ENCODE data around the gene RCAN2.

RCAN2 gene

DNA sequence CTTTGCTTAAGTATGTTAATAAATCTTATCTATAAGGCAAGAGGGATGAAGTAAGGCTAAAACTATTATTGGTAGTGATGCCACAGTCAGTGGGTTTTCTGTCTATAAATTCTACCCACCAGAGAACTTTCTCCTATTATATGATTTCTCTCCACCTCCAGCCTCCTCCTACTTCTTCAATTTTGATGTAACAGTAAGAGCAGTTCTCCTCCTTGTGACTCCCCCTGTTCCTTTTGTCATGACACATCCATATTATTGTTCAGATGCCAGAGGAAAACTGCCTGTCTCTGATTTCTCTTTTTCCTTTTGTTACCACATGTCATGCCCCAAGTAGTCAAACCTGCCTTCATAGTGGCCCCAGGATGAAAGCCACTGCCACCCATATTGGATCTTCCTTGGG lies 9.1 kb upstream of the RCAN2 start:
- Histone ChIP-seq H3K27ac (ENCODE audit: low read depth, low read length) (no peak overlapping the region), H3K27me3 (ENCODE audit: control insufficient read depth in 1 of 2, insufficient read depth in 2 of 2, low read length in 2 of 2) (peaks cover 4% of the 10 kb centered on the region in 2 donors), H3K4me1 (ENCODE audit: control insufficient read depth in 1 of 2, insufficient read depth in 2 of 2, low read length in 2 of 2) (peaks cover 0 to 5% of the 10 kb centered on the region in 2 donors), H3K9ac (ENCODE audit: low read depth in 1 of 2, low read length in 2 of 2) (no peak overlapping the region), H3K9me3 (ENCODE audit: control insufficient read depth in 1 of 2, low read length in 2 of 2) (no peaks in the 10 kb centered on the region), H3K36me3 (ENCODE audit: control insufficient read depth in 1 of 2, insufficient read depth in 2 of 2, low read length in 2 of 2) (no peaks in the 10 kb centered on the region), H3K4me3 (ENCODE audit: low read depth in 1 of 2, low read length in 2 of 2) (no peak overlapping the region)

DNA sequence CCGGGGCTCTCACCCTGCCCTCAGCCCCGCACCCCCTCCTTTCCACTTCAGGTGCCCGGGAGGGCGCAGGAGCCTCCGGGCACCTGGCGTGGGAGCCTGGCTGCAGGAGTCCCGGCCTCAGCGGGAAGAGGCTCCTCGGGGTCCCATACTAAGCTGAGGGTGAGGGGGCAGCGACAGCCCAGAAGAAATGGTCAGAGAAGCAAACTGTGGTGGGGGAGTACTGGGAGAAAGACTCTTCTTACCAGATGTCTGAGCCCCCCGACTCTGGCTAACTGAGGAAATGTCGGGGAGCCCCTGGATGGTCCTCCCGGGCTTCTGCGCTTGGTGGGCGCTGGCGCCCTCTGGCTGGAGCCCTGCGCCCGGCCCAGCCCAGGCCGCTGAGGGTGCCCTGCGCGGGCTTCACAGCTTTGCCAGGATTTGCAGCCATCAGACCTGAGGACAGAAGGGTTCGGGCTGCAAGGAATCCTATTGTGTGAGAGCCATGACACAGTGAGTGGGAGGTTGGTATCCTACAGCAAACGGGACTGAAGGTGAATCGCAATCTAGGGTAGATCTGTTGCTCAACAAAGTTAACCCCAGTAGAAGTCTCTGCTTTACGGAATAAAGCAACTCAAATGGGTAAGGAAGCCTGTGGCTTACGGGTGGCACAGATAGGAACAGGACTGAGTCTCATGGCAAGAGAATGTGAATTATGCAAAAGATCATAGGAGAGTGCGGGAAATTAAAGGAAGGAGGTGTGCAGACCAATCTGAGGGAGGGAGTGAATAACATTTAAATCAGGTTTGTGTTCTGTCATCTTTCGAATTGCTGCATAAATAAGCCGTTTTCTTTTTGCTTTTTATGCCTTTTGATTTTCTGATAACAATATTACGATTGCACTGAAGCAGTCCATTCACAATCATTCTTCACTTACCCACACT lies 639 bp upstream of the RCAN2 start:
- H3K4me3 ChIP-seq (ENCODE audit: low read depth in 1 of 2, low read length in 2 of 2), result peak overlapping the region; percentile 67 to 72
- H3K36me3 ChIP-seq (ENCODE audit: control insufficient read depth in 1 of 2, insufficient read depth in 2 of 2, low read length in 2 of 2), result no peaks in the 10 kb centered on the region
- peaks cover 46 to 53% of the 10 kb centered on the region in 2 donors for H3K27me3 ChIP-seq (ENCODE audit: control insufficient read depth in 1 of 2, insufficient read depth in 2 of 2, low read length in 2 of 2)
- no peaks in the 10 kb centered on the region for H3K9me3 ChIP-seq (ENCODE audit: control insufficient read depth in 1 of 2, low read length in 2 of 2)
- no peak overlapping the region for H3K27ac ChIP-seq (ENCODE audit: low read depth, low read length)
- H3K9ac ChIP-seq (ENCODE audit: low read depth in 1 of 2, low read length in 2 of 2), result peak overlapping the region in 1 of 2 donors; percentile 26
- H3K4me1 ChIP-seq (ENCODE audit: control insufficient read depth in 1 of 2, insufficient read depth in 2 of 2, low read length in 2 of 2), result peaks cover 6 to 11% of the 10 kb centered on the region in 2 donors

DNA sequence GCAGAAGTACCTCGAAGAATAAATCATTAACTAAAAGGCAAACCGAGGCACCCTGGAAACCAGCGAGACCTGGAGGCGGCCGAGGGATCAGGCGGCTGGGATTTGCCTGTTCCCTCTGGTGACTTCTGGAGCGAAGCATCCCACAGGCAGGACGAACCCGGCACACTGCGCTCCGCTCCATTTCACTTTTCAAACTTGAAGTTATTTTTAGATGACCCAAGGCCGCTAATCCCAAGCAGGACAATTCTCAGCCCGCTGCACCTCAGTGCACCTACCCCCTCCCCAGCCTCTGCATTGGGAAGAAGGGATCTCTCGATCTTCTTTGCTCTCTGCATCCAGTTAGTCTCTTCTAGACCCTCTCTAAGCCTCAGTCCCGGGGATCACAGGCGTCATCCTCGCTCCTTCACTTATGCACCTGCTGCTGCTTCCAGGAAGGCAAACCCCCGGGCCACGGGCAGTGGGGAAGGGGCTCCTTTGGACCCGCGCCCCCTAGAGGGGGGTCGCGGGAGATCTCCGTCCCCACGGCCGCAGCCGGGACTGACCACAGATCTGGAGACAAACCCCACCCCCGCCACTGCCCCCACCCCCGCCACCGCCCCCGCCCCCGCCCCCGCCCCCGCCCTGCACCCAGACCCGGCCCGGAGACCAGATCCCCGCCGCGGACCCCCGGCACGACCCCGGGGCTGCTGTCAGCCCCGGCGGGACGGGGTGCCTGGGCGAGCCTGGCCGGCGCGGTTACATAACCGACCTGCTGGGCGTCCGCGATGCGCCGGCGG lies 636 bp downstream of the RCAN2 start:
- no peak overlapping the region for H3K9ac ChIP-seq (ENCODE audit: low read depth in 1 of 2, low read length in 2 of 2)
- no peak overlapping the region for H3K27ac ChIP-seq (ENCODE audit: low read depth, low read length)
- peak overlapping the region; percentile 62 for H3K4me3 ChIP-seq (ENCODE audit: low read depth in 1 of 2, low read length in 2 of 2)
- peaks cover 46 to 53% of the 10 kb centered on the region in 2 donors for H3K27me3 ChIP-seq (ENCODE audit: control insufficient read depth in 1 of 2, insufficient read depth in 2 of 2, low read length in 2 of 2)
- H3K4me1 ChIP-seq (ENCODE audit: control insufficient read depth in 1 of 2, insufficient read depth in 2 of 2, low read length in 2 of 2), result peaks cover 6 to 11% of the 10 kb centered on the region in 2 donors
- no peaks in the 10 kb centered on the region for H3K9me3 ChIP-seq (ENCODE audit: control insufficient read depth in 1 of 2, low read length in 2 of 2)
- no peaks in the 10 kb centered on the region for H3K36me3 ChIP-seq (ENCODE audit: control insufficient read depth in 1 of 2, insufficient read depth in 2 of 2, low read length in 2 of 2)

DNA sequence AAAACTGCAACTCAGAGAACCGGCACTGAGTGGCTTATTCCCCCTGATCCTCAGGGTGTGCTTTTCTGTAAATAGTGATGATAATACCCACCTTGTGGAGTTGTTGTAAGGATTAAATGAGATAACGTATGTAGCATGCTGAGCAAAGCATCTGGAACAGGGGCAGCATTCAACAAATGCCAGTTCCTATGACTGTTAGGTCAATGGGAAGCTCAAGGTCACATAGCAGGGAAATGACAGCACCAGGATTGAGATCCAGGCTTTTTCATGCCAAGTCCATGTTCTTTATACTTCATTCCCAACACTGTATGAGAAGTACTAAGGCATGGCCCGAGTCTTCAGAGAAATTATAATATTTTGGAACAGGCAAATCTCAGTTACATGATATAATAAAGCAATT lies 5.1 kb downstream of the RCAN2 start:
- Histone ChIP-seq H3K9me3 (ENCODE audit: control insufficient read depth in 1 of 2, low read length in 2 of 2) (no peaks in the 10 kb centered on the region), H3K36me3 (ENCODE audit: control insufficient read depth in 1 of 2, insufficient read depth in 2 of 2, low read length in 2 of 2) (no peaks in the 10 kb centered on the region), H3K9ac (ENCODE audit: low read depth in 1 of 2, low read length in 2 of 2) (no peak overlapping the region), H3K4me3 (ENCODE audit: low read depth in 1 of 2, low read length in 2 of 2) (no peak overlapping the region), H3K4me1 (ENCODE audit: control insufficient read depth in 1 of 2, insufficient read depth in 2 of 2, low read length in 2 of 2) (peaks cover 0 to 6% of the 10 kb centered on the region in 2 donors), H3K27ac (ENCODE audit: low read depth, low read length) (no peak overlapping the region), H3K27me3 (ENCODE audit: control insufficient read depth in 1 of 2, insufficient read depth in 2 of 2, low read length in 2 of 2) (peaks cover 36 to 40% of the 10 kb centered on the region in 2 donors)

DNA sequence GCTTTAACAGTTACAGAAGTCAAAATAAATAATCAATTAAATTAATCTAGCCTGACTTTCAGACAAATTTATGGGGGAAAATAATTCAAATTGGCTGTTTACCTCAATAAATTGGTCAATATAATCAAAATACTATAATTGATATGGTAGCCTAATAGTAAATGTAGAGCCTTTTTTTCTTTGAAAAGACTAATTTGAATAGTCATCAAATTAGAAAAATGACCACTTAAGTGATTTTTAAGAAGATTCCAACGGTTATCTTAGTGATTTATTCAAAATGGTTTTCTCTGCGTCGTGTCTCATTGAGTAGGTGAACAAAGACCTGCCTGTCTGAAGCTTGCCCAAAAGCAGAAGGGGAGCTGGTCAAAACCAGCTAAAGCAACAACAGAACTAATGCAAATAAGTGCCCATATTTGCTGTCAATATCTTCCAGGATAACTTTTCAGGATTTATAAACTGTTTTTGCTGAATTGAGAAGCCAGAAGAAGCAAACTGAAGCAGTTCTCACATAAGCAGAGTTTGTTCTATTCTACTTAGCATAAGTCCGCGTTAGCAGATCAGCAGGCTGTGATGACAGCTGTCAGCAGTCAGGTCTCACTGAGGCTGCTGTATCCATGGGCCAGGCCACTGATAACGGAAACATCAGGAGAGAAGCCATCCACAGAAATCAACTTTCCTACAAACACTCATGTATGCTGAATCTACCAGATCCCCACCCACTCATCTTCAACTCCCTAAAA lies 7.0 kb downstream of the RCAN2 start:
- H3K27ac ChIP-seq (ENCODE audit: low read depth, low read length), result no peak overlapping the region
- H3K9ac ChIP-seq (ENCODE audit: low read depth in 1 of 2, low read length in 2 of 2), result no peak overlapping the region
- H3K9me3 ChIP-seq (ENCODE audit: control insufficient read depth in 1 of 2, low read length in 2 of 2), result no peaks in the 10 kb centered on the region
- no peaks in the 10 kb centered on the region for H3K36me3 ChIP-seq (ENCODE audit: control insufficient read depth in 1 of 2, insufficient read depth in 2 of 2, low read length in 2 of 2)
- H3K27me3 ChIP-seq (ENCODE audit: control insufficient read depth in 1 of 2, insufficient read depth in 2 of 2, low read length in 2 of 2), result peaks cover 21 to 25% of the 10 kb centered on the region in 2 donors
- no peak overlapping the region for H3K4me3 ChIP-seq (ENCODE audit: low read depth in 1 of 2, low read length in 2 of 2)
- no peaks in the 10 kb centered on the region for H3K4me1 ChIP-seq (ENCODE audit: control insufficient read depth in 1 of 2, insufficient read depth in 2 of 2, low read length in 2 of 2)

DNA sequence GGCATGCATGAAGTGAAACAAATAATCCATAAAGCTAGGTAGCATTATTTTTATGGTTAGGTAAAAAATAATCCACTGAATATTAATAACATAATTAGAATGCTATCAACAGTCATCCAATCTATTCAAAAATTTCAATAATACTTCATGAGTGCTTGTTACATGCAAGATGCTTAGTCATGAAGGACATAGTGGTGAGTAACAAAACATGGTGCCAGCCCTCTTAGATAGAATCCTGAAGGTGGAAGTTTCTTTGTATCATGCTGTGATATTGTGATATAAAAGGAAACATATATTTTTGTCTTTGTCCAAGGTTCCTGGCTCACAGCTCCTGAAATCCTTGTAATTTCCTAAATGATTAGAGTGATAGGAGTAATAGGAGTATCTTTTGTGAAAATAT lies 14.9 kb downstream of the RCAN2 start:
- no peaks in the 10 kb centered on the region for H3K36me3 ChIP-seq (ENCODE audit: control insufficient read depth in 1 of 2, insufficient read depth in 2 of 2, low read length in 2 of 2)
- H3K9me3 ChIP-seq (ENCODE audit: control insufficient read depth in 1 of 2, low read length in 2 of 2), result no peaks in the 10 kb centered on the region
- peaks cover 0 to 4% of the 10 kb centered on the region in 2 donors for H3K27me3 ChIP-seq (ENCODE audit: control insufficient read depth in 1 of 2, insufficient read depth in 2 of 2, low read length in 2 of 2)
- no peak overlapping the region for H3K27ac ChIP-seq (ENCODE audit: low read depth, low read length)
- no peaks in the 10 kb centered on the region for H3K4me1 ChIP-seq (ENCODE audit: control insufficient read depth in 1 of 2, insufficient read depth in 2 of 2, low read length in 2 of 2)
- no peak overlapping the region for H3K4me3 ChIP-seq (ENCODE audit: low read depth in 1 of 2, low read length in 2 of 2)
- no peak overlapping the region for H3K9ac ChIP-seq (ENCODE audit: low read depth in 1 of 2, low read length in 2 of 2)

DNA sequence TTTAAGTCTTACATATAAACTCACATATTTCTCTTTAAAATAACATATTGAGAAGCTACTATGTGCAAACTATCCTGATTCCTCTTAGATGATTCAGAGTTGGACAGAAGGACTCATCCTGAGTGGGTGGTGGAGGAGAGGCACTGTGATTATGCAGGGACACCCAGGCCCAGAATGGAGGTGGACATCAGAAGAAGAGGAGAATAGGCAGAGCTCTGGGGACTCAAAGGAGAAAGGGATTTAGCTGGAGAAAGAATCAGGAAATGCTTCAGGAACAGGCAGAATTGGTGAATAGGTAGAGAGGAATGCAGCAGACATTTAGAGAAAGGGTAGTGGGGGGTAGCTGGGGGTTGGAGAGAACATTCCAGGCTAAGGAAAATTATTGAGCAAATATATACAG lies 17.4 kb downstream of the RCAN2 start:
- no peaks in the 10 kb centered on the region for H3K4me1 ChIP-seq (ENCODE audit: control insufficient read depth in 1 of 2, insufficient read depth in 2 of 2, low read length in 2 of 2)
- no peaks in the 10 kb centered on the region for H3K36me3 ChIP-seq (ENCODE audit: control insufficient read depth in 1 of 2, insufficient read depth in 2 of 2, low read length in 2 of 2)
- no peaks in the 10 kb centered on the region for H3K9me3 ChIP-seq (ENCODE audit: control insufficient read depth in 1 of 2, low read length in 2 of 2)
- no peak overlapping the region for H3K4me3 ChIP-seq (ENCODE audit: low read depth in 1 of 2, low read length in 2 of 2)
- peaks cover 0 to 4% of the 10 kb centered on the region in 2 donors for H3K27me3 ChIP-seq (ENCODE audit: control insufficient read depth in 1 of 2, insufficient read depth in 2 of 2, low read length in 2 of 2)
- no peak overlapping the region for H3K9ac ChIP-seq (ENCODE audit: low read depth in 1 of 2, low read length in 2 of 2)
- H3K27ac ChIP-seq (ENCODE audit: low read depth, low read length), result no peak overlapping the region

DNA sequence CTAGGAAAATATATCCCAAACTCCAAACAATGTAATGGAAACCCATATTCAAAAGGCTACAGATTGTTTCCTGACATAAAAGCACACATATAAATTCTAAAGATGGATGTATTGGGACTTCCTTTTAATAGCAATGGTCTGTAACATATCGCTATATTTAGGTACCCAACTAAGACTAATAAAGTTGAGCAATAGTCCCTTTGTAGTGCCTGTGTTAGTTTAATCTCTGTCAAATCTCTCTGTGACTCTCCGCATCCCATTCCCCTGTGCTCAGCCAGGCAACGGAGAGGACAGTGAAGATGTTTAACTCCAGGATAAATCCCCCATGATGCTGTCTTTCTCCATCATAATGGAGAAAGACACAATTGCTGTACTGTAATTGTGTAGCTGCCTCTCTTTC lies 19.0 kb downstream of the RCAN2 start:
- H3K27me3 ChIP-seq (ENCODE audit: control insufficient read depth in 1 of 2, insufficient read depth in 2 of 2, low read length in 2 of 2), result peaks cover 0 to 4% of the 10 kb centered on the region in 2 donors
- no peaks in the 10 kb centered on the region for H3K9me3 ChIP-seq (ENCODE audit: control insufficient read depth in 1 of 2, low read length in 2 of 2)
- H3K27ac ChIP-seq (ENCODE audit: low read depth, low read length), result no peak overlapping the region
- no peaks in the 10 kb centered on the region for H3K36me3 ChIP-seq (ENCODE audit: control insufficient read depth in 1 of 2, insufficient read depth in 2 of 2, low read length in 2 of 2)
- H3K4me3 ChIP-seq (ENCODE audit: low read depth in 1 of 2, low read length in 2 of 2), result no peak overlapping the region
- H3K9ac ChIP-seq (ENCODE audit: low read depth in 1 of 2, low read length in 2 of 2), result no peak overlapping the region
- H3K4me1 ChIP-seq (ENCODE audit: control insufficient read depth in 1 of 2, insufficient read depth in 2 of 2, low read length in 2 of 2), result no peaks in the 10 kb centered on the region

DNA sequence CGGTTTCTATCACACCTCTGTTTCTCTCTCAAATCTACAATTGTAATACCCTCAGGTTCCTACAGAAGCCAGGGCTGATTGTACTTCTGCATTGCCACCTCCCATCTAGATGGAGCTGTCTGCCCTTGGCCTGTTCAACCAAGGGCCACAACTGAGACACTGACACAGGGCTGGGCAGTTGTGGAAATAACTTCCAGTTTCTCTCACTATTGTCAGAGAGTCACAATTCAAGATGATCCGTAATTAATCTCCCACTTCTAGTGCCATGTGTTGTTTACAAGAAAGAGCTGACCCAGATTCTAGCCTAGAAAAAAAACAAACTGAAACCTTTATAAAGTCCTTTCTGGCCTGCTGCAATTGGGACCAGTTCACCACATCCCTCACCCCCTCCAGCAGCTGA lies 22.2 kb downstream of the RCAN2 start:
- Histone ChIP-seq H3K36me3 (ENCODE audit: control insufficient read depth in 1 of 2, insufficient read depth in 2 of 2, low read length in 2 of 2) (no peaks in the 10 kb centered on the region), H3K27me3 (ENCODE audit: control insufficient read depth in 1 of 2, insufficient read depth in 2 of 2, low read length in 2 of 2) (peaks cover 0 to 4% of the 10 kb centered on the region in 2 donors), H3K9me3 (ENCODE audit: control insufficient read depth in 1 of 2, low read length in 2 of 2) (no peaks in the 10 kb centered on the region), H3K4me3 (ENCODE audit: low read depth in 1 of 2, low read length in 2 of 2) (no peak overlapping the region), H3K9ac (ENCODE audit: low read depth in 1 of 2, low read length in 2 of 2) (no peak overlapping the region), H3K4me1 (ENCODE audit: control insufficient read depth in 1 of 2, insufficient read depth in 2 of 2, low read length in 2 of 2) (no peaks in the 10 kb centered on the region), H3K27ac (ENCODE audit: low read depth, low read length) (no peak overlapping the region)

Measured in duodenal mucosa (tissue), 2 donors.